PFSK-1 (cell line): ENCODE measurements around the gene COL2A1.

Experiments
- FOXP2 ChIP-seq: optimal IDR thresholded peaks from 2 replicates; pipeline ENCODE3; 2011; ENCODE audit warnings: borderline replicate concordance, control low read depth, inconsistent platforms; ENCODE audit not compliant: insufficient read depth; ENCODE audit errors: extremely low read length, extremely low read depth
- POLR2AphosphoS5 ChIP-seq: IDR thresholded peaks from 2 replicates; pipeline ENCODE4 v1.6.1; 2012; ENCODE audit warnings: low read depth, mild to moderate bottlenecking, control low read depth, low read length, moderate library complexity
- REST ChIP-seq, 2 experiments: IDR thresholded peaks; 2 replicates each; pipeline versions ENCODE4 v1.6.1 to v1.8.0; 2011 to 2012; ENCODE audit warnings: low read depth in 2 of 2, low read length in 2 of 2, control low read depth in 1 of 2, inconsistent platforms in 1 of 2, mild to moderate bottlenecking in 1 of 2, moderate library complexity in 1 of 2; ENCODE audit not compliant: insufficient read depth in 1 of 2
- SIN3A ChIP-seq: IDR thresholded peaks from 2 replicates; pipeline ENCODE4 v1.6.1; 2012; ENCODE audit warnings: mild to moderate bottlenecking, low read length, moderate library complexity, borderline replicate concordance; ENCODE audit not compliant: insufficient read depth
- TAF1 ChIP-seq: IDR thresholded peaks from 2 replicates; pipeline ENCODE4 v1.6.1; 2012; ENCODE audit warnings: low read length, control low read depth, borderline replicate concordance; ENCODE audit not compliant: insufficient read depth

The COL2A1 gene

GRCh38 chr12:48050174-48050573 lies 45.9 kb upstream of the COL2A1 start:
- no peak for TF ChIP-seq POLR2AphosphoS5
- TF ChIP-seq SIN3A = no peak
- TF ChIP-seq REST (IDR thresholded peaks at IDR 0.05; ENCODE audit: insufficient read depth in 1 of 2, low read depth in 2 of 2, low read length in 2 of 2) = no peak
- no peak for TF ChIP-seq FOXP2
- TF ChIP-seq TAF1 = no peak

GRCh38 chr12:48045965-48046518 lies 41.8 kb upstream of the COL2A1 start:
- TF ChIP-seq REST (IDR thresholded peaks at IDR 0.05; ENCODE audit: insufficient read depth in 1 of 2, low read depth in 2 of 2, low read length in 2 of 2) (no peak), FOXP2 (no peak), POLR2AphosphoS5 (no peak), SIN3A (no peak), TAF1 (no peak)

GRCh38 chr12:48045061-48045846 lies 41.0 kb upstream of the COL2A1 start:
- TF ChIP-seq SIN3A = no peak
- no peak for TF ChIP-seq FOXP2

GRCh38 chr12:48044396-48044795 lies 40.1 kb upstream of the COL2A1 start:
- TF ChIP-seq FOXP2 (no peak), POLR2AphosphoS5 (no peak), REST (IDR thresholded peaks at IDR 0.05; ENCODE audit: insufficient read depth in 1 of 2, low read depth in 2 of 2, low read length in 2 of 2) (no peak), SIN3A (no peak), TAF1 (no peak)

GRCh38 chr12:48043771-48044170 lies 39.5 kb upstream of the COL2A1 start:
- no peak for TF ChIP-seq SIN3A
- TF ChIP-seq POLR2AphosphoS5 = no peak
- TF ChIP-seq REST (IDR thresholded peaks at IDR 0.05; ENCODE audit: insufficient read depth in 1 of 2, low read depth in 2 of 2, low read length in 2 of 2) = no peak
- TF ChIP-seq FOXP2 = no peak
- no peak for TF ChIP-seq TAF1
